Placental pericyte (primary cell): Measurements from ENCODE around the gene DOCK1. TPM values are rescaled to one million over a fixed set of nuclear protein-coding genes. Genes with fewer than 3 reads are reported as not detected.

ENCODE experiments used
- total RNA-seq: library from RNA; depleted of rRNA; stranded (reverse); fragments of >200 nt; gene quantifications from 2 replicates; pipeline ENCODE4 v1.2.3, GENCODE V29; 2012

Gene DOCK1
- total RNA-seq = 70.0 and 84.5 TPM in 2 replicates

DNA sequence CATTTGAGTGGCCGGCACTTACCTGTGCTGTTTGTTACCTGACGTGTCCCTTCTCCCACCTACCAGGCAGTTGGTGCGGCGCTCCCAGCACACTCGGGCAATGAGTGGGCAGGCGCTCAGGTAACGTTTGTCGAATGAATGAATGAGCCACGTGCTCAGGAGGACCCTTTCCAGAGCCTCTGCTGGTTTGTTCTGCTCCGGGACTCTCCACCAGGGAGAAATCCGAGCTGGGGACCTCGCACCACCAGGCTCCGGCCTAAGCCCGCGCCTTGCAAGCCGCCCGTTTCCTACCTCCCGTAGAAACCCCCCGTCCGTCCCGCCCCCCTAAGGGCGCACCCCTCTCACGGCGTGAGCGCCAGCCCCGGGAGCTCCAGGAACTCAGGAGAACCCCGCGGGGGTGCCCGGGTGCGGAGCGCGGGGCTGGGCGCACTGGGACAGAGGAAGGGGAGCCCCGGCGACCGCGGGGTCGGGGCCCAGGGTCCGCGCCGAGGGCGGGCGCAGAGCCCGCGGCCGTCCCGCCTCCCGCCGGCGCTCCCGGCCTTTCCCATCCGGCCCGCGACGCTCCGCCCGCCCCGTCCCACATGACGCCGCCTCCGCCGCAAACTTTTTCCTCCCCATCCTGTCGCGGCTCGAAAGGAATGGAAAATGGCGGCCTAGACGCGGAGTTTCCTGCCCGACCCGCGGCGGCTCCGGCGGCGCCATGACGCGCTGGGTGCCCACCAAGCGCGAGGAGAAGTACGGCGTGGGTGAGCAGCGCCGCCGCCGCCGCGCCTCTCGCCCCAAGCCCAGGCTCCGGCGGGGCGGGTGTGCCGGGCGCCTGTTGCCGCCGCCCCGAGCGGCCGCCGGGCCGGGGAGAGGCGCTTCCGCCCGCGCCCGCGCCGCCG is at the start of gene DOCK1:
DOCK1 (plus strand) TSS at position 611 of the 884 bp plus-strand sequence; CDS start at position 701, 90 bp downstream.

DNA sequence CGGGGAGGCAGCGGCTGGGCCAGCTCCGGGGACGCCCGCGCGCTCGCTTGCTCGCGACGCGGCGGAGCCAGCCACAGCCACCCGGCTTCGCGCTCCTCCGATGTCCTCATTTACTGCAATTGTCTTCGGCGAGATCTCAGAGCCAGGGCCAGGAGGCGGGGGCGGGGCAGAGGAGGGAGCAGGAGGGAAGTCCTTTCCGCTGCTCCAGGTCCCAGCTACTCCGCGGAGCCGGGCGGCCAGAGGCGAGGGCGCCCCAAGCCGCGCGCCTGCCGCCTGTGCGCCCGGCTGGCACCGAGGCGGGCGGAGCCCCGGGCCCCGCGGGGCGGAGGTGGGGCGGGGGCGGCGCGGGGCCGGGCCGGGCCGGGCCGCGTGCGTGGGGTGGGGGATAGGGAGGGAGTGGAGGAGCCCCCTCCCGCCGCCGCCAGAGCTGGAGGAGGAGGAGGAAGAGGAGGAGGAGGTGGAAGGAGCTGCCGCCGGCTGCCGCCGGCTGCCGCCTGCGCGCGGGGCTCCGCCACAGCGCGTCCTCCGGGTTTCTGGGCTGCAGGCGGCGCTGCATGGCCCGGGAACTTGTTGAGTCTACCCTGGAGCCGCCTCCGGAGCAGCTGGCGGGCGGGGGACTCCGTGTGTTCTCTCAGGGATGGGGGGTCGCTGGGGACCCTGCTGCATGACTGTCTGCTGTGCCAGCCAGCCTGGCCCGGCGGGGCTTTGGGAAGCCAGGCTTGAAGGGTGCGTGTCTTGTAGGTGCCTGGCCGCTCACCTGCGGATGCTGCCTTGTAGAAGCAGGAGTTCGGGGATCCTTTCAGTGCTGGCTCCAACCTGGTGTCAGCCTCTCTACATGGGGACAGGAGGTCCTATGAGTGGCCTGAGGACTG is 291.3 kb downstream of the DOCK1 start, which contains the start of gene INSYN2A:
INSYN2A (minus strand) TSS at position 310 of the 872 bp plus-strand sequence. CDS start 20,196 bp downstream, outside the sequence.

Other genes starting within 250 kb of the DOCK1 start
- gene C10orf90, start 234.7 kb upstream of the DOCK1 start, total RNA-seq = not detected in 2 replicates